Liver (tissue), 9 donors: ENCODE data around the gene PLXNB1. TPM values are rescaled to one million over a fixed set of nuclear protein-coding genes. Genes with fewer than 3 reads are reported as not detected.

Experiments used
- DNase-seq: peaks from one replicate; pipeline ENCODE4 v3.0.0-alpha.2; 2017; ENCODE audit warnings: low spot score
- H3K27ac ChIP-seq, 2 donors: one replicate each; pipeline ENCODE4 v1.7.0; 2013; ENCODE audit warnings: inconsistent platforms in 2 of 2, low read length in 2 of 2, control low read depth in 1 of 2, low read depth in 1 of 2, mild to moderate bottlenecking in 1 of 2
- H3K27me3 ChIP-seq, 4 donors: one replicate each; pipeline versions ENCODE4 v1.6.1 to v1.7.0; 2013; ENCODE audit warnings: low read length in 3 of 4, inconsistent platforms in 1 of 4, mild to moderate bottlenecking in 1 of 4, moderate library complexity in 1 of 4; ENCODE audit not compliant: control insufficient read depth in 4 of 4, insufficient read depth in 4 of 4
- H3K36me3 ChIP-seq, 4 donors: one replicate each; pipeline versions ENCODE4 v1.6.1 to v1.7.0; 2013; ENCODE audit warnings: low read length in 3 of 4, mild to moderate bottlenecking in 3 of 4, low read depth in 1 of 4, moderate library complexity in 1 of 4; ENCODE audit not compliant: control insufficient read depth in 4 of 4, insufficient read depth in 3 of 4
- H3K4me1 ChIP-seq, 4 donors: one replicate each; pipeline versions ENCODE4 v1.6.1 to v1.7.0; 2013; ENCODE audit warnings: low read length in 3 of 4, mild to moderate bottlenecking in 3 of 4, moderate library complexity in 1 of 4; ENCODE audit not compliant: control insufficient read depth in 4 of 4, insufficient read depth in 4 of 4
- H3K4me3 ChIP-seq, 3 donors: one replicate each; pipeline versions ENCODE4 v1.6.1 to v1.7.0; 2013; ENCODE audit warnings: low read length in 3 of 3, control low read depth in 1 of 3, low read depth in 1 of 3, mild to moderate bottlenecking in 1 of 3
- H3K9ac ChIP-seq, 2 donors: one replicate each; pipeline ENCODE4 v1.7.0; 2013; ENCODE audit warnings: low read length in 2 of 2, mild to moderate bottlenecking in 2 of 2, moderate library complexity in 2 of 2, control low read depth in 1 of 2, low read depth in 1 of 2
- H3K9me3 ChIP-seq, 4 donors: one replicate each; pipeline versions ENCODE4 v1.6.1 to v1.7.0; 2013; ENCODE audit warnings: low read length in 3 of 4; ENCODE audit not compliant: control insufficient read depth in 4 of 4
- ATF3 ChIP-seq: IDR thresholded peaks from 2 replicates; pipeline ENCODE4 v1.6.1; 2016; ENCODE audit warnings: antibody characterized with exemption
- CTCF ChIP-seq: fragments of 150-350 bp; IDR thresholded peaks from 2 replicates; pipeline ENCODE4 v1.5.1; 2017; ENCODE audit warnings: improper control_type of control experiment, low read depth, low read length; ENCODE audit not compliant: missing input control
- EGR1 ChIP-seq, 2 donors: IDR thresholded peaks; 2 replicates each; pipeline ENCODE4 v1.6.1; 2016 to 2018; ENCODE audit warnings: antibody characterized with exemption in 2 of 2, low read depth in 2 of 2
- FOXA1 ChIP-seq: IDR thresholded peaks from 2 replicates; pipeline ENCODE4 v1.6.1; 2016; ENCODE audit warnings: antibody characterized with exemption
- FOXA2 ChIP-seq: IDR thresholded peaks from 2 replicates; pipeline ENCODE4 v1.6.1; 2016; ENCODE audit warnings: antibody characterized with exemption
- GABPA ChIP-seq, 2 donors: IDR thresholded peaks in 1 of 2; conservative IDR thresholded peaks in 1 of 2; 2 replicates each; pipeline ENCODE4 v1.6.1; 2016; ENCODE audit warnings: antibody characterized with exemption in 2 of 2, mild to moderate bottlenecking in 1 of 2, moderate library complexity in 1 of 2
- HNF4A ChIP-seq, 2 donors: conservative IDR thresholded peaks; 2 replicates each; pipeline ENCODE4 v1.6.1; 2016; ENCODE audit warnings: antibody characterized with exemption in 2 of 2, mild to moderate bottlenecking in 2 of 2
- HNF4G ChIP-seq: IDR thresholded peaks from 2 replicates; pipeline ENCODE4 v1.6.1; 2016; ENCODE audit warnings: antibody characterized with exemption
- JUND ChIP-seq, 2 donors: IDR thresholded peaks; 2 replicates each; pipeline ENCODE4 v1.6.1; 2016; ENCODE audit warnings: antibody characterized with exemption in 2 of 2
- NR2F2 ChIP-seq: IDR thresholded peaks from 2 replicates; pipeline ENCODE4 v1.6.1; 2016; ENCODE audit warnings: antibody characterized with exemption
- RAD21 ChIP-seq, 2 donors: IDR thresholded peaks; 2 replicates each; pipeline ENCODE4 v1.6.1; 2016; ENCODE audit warnings: antibody characterized with exemption in 2 of 2, mild to moderate bottlenecking in 2 of 2
- SP1 ChIP-seq: IDR thresholded peaks from 2 replicates; pipeline ENCODE4 v1.6.1; 2018; ENCODE audit warnings: antibody characterized with exemption, mild to moderate bottlenecking
- TAF1 ChIP-seq: conservative IDR thresholded peaks from 2 replicates; pipeline ENCODE4 v1.6.1; 2016; ENCODE audit warnings: antibody characterized with exemption, mild to moderate bottlenecking
- YY1 ChIP-seq: IDR thresholded peaks from 2 replicates; pipeline ENCODE4 v1.6.1; 2016; ENCODE audit warnings: antibody characterized with exemption, mild to moderate bottlenecking
- ZBTB33 ChIP-seq: IDR thresholded peaks from 2 replicates; pipeline ENCODE4 v1.6.1; 2016; ENCODE audit warnings: antibody characterized with exemption
- WGBS: extraction: QIAGEN DNeasy Blood & Tissue Kit; methylation state at CpG from one replicate; pipeline ENCODE4 v1.1.7; 2013; 5-methylcytosine and 5-hydroxymethylcytosine counted together
- polyA plus RNA-seq, 2 donors: library from polyadenylated mRNA; stranded (reverse) in 1 of 2; unstranded in 1 of 2; fragments of 200-250 nt in 1 of 2; fragments of >200 nt in 1 of 2; fragmentation: Nextera tagmentation in 1 of 2; extraction: Ambion mirVana in 1 of 2; gene quantifications; one replicate each; pipeline versions ENCODE4 v1.2.1 to v1.2.3, GENCODE V29; 2013 to 2015
- total RNA-seq, 2 donors: library from RNA; depleted of rRNA; stranded (reverse); fragments of >200 nt; gene quantifications; one replicate each; pipeline ENCODE4 v1.2.3, GENCODE V29; 2014
- TF ChIP-seq, protein P1 (sequence below): IDR thresholded peaks from 2 replicates; pipeline ENCODE4 v1.6.1; 2016; ENCODE audit warnings: antibody characterized with exemption, mild to moderate bottlenecking
- TF ChIP-seq, protein P2 (sequence below): IDR thresholded peaks from 2 replicates; pipeline ENCODE4 v1.6.1; 2016; ENCODE audit warnings: antibody characterized with exemption
- donor health status: healthy.
- donor health status: healthy.
- donor health status: healthy.
- donor health status: healthy.
- donor health status: healthy.

The PLXNB1 gene
- total and polyA plus RNA-seq, 4 donors, result 38.1 to 204 (median 72.9) TPM

GRCh38 chr3:48440590-48440958, 10.7 kb upstream of the PLXNB1 start:
- peak overlapping the region; percentile 77 to 92 (median 80) for H3K4me3 ChIP-seq
- WGBS, result 1% methylated on average over 21 of the region's 21 CpGs
- no peak for DNase-seq
- H3K27me3 ChIP-seq, result no peaks in the 10 kb centered on the region
- H3K36me3 ChIP-seq, result peaks cover 0 to 12% (median 4%) of the 10 kb centered on the region in 4 donors
- H3K27ac ChIP-seq, result peak overlapping the region; percentile 87 to 89
- TF ChIP-seq, protein P1, sequence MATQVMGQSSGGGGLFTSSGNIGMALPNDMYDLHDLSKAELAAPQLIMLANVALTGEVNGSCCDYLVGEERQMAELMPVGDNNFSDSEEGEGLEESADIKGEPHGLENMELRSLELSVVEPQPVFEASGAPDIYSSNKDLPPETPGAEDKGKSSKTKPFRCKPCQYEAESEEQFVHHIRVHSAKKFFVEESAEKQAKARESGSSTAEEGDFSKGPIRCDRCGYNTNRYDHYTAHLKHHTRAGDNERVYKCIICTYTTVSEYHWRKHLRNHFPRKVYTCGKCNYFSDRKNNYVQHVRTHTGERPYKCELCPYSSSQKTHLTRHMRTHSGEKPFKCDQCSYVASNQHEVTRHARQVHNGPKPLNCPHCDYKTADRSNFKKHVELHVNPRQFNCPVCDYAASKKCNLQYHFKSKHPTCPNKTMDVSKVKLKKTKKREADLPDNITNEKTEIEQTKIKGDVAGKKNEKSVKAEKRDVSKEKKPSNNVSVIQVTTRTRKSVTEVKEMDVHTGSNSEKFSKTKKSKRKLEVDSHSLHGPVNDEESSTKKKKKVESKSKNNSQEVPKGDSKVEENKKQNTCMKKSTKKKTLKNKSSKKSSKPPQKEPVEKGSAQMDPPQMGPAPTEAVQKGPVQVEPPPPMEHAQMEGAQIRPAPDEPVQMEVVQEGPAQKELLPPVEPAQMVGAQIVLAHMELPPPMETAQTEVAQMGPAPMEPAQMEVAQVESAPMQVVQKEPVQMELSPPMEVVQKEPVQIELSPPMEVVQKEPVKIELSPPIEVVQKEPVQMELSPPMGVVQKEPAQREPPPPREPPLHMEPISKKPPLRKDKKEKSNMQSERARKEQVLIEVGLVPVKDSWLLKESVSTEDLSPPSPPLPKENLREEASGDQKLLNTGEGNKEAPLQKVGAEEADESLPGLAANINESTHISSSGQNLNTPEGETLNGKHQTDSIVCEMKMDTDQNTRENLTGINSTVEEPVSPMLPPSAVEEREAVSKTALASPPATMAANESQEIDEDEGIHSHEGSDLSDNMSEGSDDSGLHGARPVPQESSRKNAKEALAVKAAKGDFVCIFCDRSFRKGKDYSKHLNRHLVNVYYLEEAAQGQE, result no peak
- TF ChIP-seq CTCF (no peak), FOXA2 (no peak), FOXA1 (no peak), TAF1 (no peak)
- peak overlapping the region; percentile 40 to 61 for H3K9ac ChIP-seq
- no peaks in the 10 kb centered on the region for H3K9me3 ChIP-seq
- H3K4me1 ChIP-seq, result peaks cover 2 to 23% (median 14%) of the 10 kb centered on the region in 4 donors

DNA sequence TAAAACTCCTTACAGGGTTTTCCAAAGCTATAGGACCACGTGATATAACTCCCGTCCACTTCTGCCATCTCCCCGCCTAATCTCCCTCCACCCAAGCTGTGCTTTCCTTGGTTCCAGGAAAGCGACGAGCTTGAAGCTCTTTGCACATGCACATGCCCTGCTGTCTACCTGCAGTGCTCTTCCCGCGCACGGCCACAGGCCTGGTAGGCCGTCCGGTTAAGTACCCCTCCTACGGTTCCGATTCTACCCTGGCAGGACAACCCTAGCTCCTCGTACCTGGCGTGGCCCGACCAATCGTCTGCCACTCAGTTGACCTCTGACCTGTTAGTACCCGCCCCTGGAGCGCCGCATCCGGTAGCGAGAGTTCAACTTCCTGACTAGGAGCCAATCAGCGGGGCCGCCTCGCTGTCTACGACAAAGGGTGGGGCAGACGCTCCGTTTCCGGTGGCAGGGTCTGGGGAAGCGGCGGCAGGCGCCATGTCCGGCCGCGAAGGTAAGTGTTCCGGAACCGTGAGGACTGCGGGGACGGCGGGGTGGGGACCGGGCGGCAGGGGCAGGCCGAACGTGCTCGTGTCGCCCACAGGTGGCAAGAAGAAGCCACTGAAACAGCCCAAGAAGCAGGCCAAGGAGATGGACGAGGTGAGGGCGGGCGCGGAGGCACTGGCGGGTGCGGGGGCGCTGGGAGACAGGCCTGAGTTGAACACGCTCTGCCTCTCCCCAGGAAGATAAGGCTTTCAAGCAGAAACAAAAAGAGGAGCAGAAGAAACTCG, 10.1 kb upstream of the PLXNB1 start, which contains the start of the genes CCDC51 and TMA7:
TSS of gene CCDC51 (minus strand) at position 300 of the 770 bp plus-strand sequence. CDS start 4,991 bp downstream, outside the sequence.
TSS of gene TMA7 (plus strand) at position 438 of the 770 bp plus-strand sequence. CDS start at position 478, 40 bp downstream.
- peaks cover 0 to 12% (median 4%) of the 10 kb centered on the region in 4 donors for H3K36me3 ChIP-seq
- under 1% methylated on average over 54 of the region's 54 CpGs for WGBS
- peaks cover 2 to 23% (median 14%) of the 10 kb centered on the region in 4 donors for H3K4me1 ChIP-seq
- no peak for TF ChIP-seq ATF3
- no peak for TF ChIP-seq CTCF
- no peak for TF ChIP-seq FOXA2
- no peak for TF ChIP-seq JUND (IDR thresholded peaks at IDR 0.05)
- TF ChIP-seq RAD21 (IDR thresholded peaks at IDR 0.05), result no peak
- no peak for TF ChIP-seq EGR1 (IDR thresholded peaks at IDR 0.05; ENCODE audit: low read depth in 2 of 2)
- TF ChIP-seq HNF4G, result no peak
- TF ChIP-seq GABPA (IDR thresholded peaks at IDR 0.05 in 1 of 2, conservative IDR thresholded peaks at IDR 0.05 in 1 of 2), result peak; percentile 90 to 98
- peak; percentile 95 for TF ChIP-seq YY1
- no peak for TF ChIP-seq ZBTB33
- TF ChIP-seq, protein P2, sequence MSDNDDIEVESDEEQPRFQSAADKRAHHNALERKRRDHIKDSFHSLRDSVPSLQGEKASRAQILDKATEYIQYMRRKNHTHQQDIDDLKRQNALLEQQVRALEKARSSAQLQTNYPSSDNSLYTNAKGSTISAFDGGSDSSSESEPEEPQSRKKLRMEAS, result peak; percentile 44
- peak; percentile 91 for TF ChIP-seq NR2F2
- TF ChIP-seq, protein P1, result no peak
- no peak for TF ChIP-seq FOXA1
- TF ChIP-seq HNF4A (conservative IDR thresholded peaks at IDR 0.05), result peak in 1 of 2 donors; percentile 24
- peak; percentile 87 for TF ChIP-seq SP1

More for the DNA sequence above, 10.1 kb upstream of the PLXNB1 start, which contains the start of the genes CCDC51 and TMA7:
- peak within 1 kb of the TSS; percentile 87 to 89 for H3K27ac ChIP-seq
- no peaks in the 10 kb centered on the region for H3K27me3 ChIP-seq
- peak within 1 kb of the TSS; percentile 77 to 94 (median 92) for H3K4me3 ChIP-seq
- H3K9ac ChIP-seq, result peak within 1 kb of the TSS; percentile 52 to 61
- H3K9me3 ChIP-seq, result no peaks in the 10 kb centered on the region
- DNase-seq, result peak; percentile 97
